OCI-LY1 (cell line): ENCODE data around the gene SPIB.

Experiments used
- H2AFZ ChIP-seq: fragments of 200-600 bp; sonication (generic), shearing (Covaris generic); 2 replicates; pipeline ENCODE4 v1.6.0; 2014; ENCODE audit warnings: antibody characterized with exemption, mild to moderate bottlenecking, low read length
- H3F3A ChIP-seq: fragments of 200-600 bp; sonication (generic), shearing (Covaris generic); 2 replicates; pipeline ENCODE4 v1.6.0; 2014; ENCODE audit warnings: mild to moderate bottlenecking, antibody characterized with exemption, low read length, moderate library complexity; ENCODE audit not compliant: insufficient read depth
- H3K27ac ChIP-seq: fragments of 200-600 bp; sonication (generic); 2 replicates; pipeline ENCODE4 v1.5.1; 2014; ENCODE audit warnings: low read length, mixed run types, mild to moderate bottlenecking, low read depth; ENCODE audit not compliant: poor library complexity, severe bottlenecking
- H3K27me3 ChIP-seq: fragments of 200-600 bp; sonication (generic); 2 replicates; pipeline ENCODE4 v1.6.0; 2014; ENCODE audit warnings: antibody characterized with exemption, mild to moderate bottlenecking, low read length, moderate library complexity; ENCODE audit not compliant: insufficient read depth
- H3K36me3 ChIP-seq: fragments of 200-600 bp; sonication (generic); 2 replicates; pipeline ENCODE4 v1.6.1; 2014; ENCODE audit warnings: mild to moderate bottlenecking, antibody characterized with exemption, low read length, moderate library complexity, mixed read lengths; ENCODE audit not compliant: insufficient read depth
- H3K4me1 ChIP-seq: fragments of 200-600 bp; sonication (generic); 2 replicates; pipeline ENCODE4 v1.5.1; 2014; ENCODE audit warnings: mild to moderate bottlenecking, low read length, moderate library complexity; ENCODE audit not compliant: insufficient read depth, severe bottlenecking
- H3K4me2 ChIP-seq: fragments of 200-600 bp; sonication (generic), shearing (Covaris generic); 2 replicates; pipeline ENCODE4 v1.6.1; 2014; ENCODE audit warnings: low read length
- H3K4me3 ChIP-seq: fragments of 200-600 bp; sonication (generic); 2 replicates; pipeline ENCODE4 v1.5.1; 2014; ENCODE audit warnings: low read length, low read depth, mild to moderate bottlenecking, mixed read lengths; ENCODE audit not compliant: poor library complexity, severe bottlenecking
- H3K79me2 ChIP-seq: fragments of 200-600 bp; shearing (Covaris generic); 2 replicates; pipeline ENCODE4 v1.6.1; 2016; ENCODE audit warnings: mixed run types, low read length, mixed read lengths; ENCODE audit not compliant: insufficient read depth
- H3K9ac ChIP-seq: fragments of 200-600 bp; sonication (generic), shearing (Covaris generic); 2 replicates; pipeline ENCODE4 v1.6.1; 2014; ENCODE audit warnings: mild to moderate bottlenecking, low read length, mixed read lengths
- H3K9me2 ChIP-seq: fragments of 200-600 bp; sonication (generic), shearing (Covaris generic); 2 replicates; pipeline ENCODE4 v1.6.1; 2014; ENCODE audit warnings: low read depth, mild to moderate bottlenecking, low read length, mixed read lengths
- H3K9me3 ChIP-seq: fragments of 200-600 bp; shearing (Covaris generic); 2 replicates; pipeline ENCODE4 v1.6.1; 2014; ENCODE audit warnings: low read length, mixed read lengths
- H4K20me1 ChIP-seq: fragments of 200-600 bp; sonication (generic), shearing (Covaris generic); 2 replicates; pipeline ENCODE4 v1.6.0; 2016; ENCODE audit warnings: mild to moderate bottlenecking, low read length; ENCODE audit not compliant: insufficient read depth
- CTCF ChIP-seq: fragments of 200-600 bp; sonication (generic), shearing (Covaris generic); IDR thresholded peaks from 2 replicates; pipeline ENCODE4 v1.5.1; 2017; ENCODE audit warnings: mild to moderate bottlenecking, antibody characterized with exemption, low read length, moderate library complexity, mixed read lengths
- EZH2 ChIP-seq: fragments of 200-600 bp; sonication (generic), shearing (Covaris generic); IDR thresholded peaks from 2 replicates; pipeline ENCODE4 v1.8.0; 2017; ENCODE audit warnings: borderline replicate concordance, mixed run types, mild to moderate bottlenecking, antibody characterized with exemption, low read length, moderate library complexity, mixed read lengths

The SPIB gene

GRCh38 chr19:50419022-50419579 lies 363 bp downstream of the SPIB start:
- H3K4me3 ChIP-seq = peak overlapping the region; percentile 85
- TF ChIP-seq CTCF (no peak), EZH2 (no peak)
- H3K79me2 ChIP-seq = peaks cover 10% of the 10 kb centered on the region
- peak overlapping the region; percentile 95 for H3K9ac ChIP-seq
- H3K36me3 ChIP-seq = peaks cover 53% of the 10 kb centered on the region
- no peaks in the 10 kb centered on the region for H3K9me2 ChIP-seq
- no peaks in the 10 kb centered on the region; the same call in 1 of the 2 replicates for H3F3A ChIP-seq
- no peaks in the 10 kb centered on the region for H4K20me1 ChIP-seq
- peak overlapping the region; percentile 78 for H3K4me2 ChIP-seq
- H3K4me1 ChIP-seq = peaks cover 63% of the 10 kb centered on the region
- no peak overlapping the region for H2AFZ ChIP-seq
- peak overlapping the region; percentile 95 for H3K27ac ChIP-seq
- H3K27me3 ChIP-seq = no peaks in the 10 kb centered on the region
- H3K9me3 ChIP-seq = no peaks in the 10 kb centered on the region

GRCh38 chr19:50419580-50420035 lies 870 bp downstream of the SPIB start:
- Histone ChIP-seq H2AFZ (no peak overlapping the region), H3K9ac (peak overlapping the region; percentile 95), H3K79me2 (peaks cover 10% of the 10 kb centered on the region), H3K9me3 (no peaks in the 10 kb centered on the region), H3K27me3 (no peaks in the 10 kb centered on the region), H3K9me2 (no peaks in the 10 kb centered on the region), H3K4me2 (peak overlapping the region; percentile 78), H4K20me1 (no peaks in the 10 kb centered on the region), H3K4me3 (peak overlapping the region; percentile 85), H3F3A (no peaks in the 10 kb centered on the region; the same call in 1 of the 2 replicates), H3K36me3 (peaks cover 52% of the 10 kb centered on the region), H3K27ac (peak overlapping the region; percentile 95), H3K4me1 (peaks cover 60% of the 10 kb centered on the region)
- TF ChIP-seq CTCF (no peak), EZH2 (no peak)

GRCh38 chr19:50420127-50420526 lies 1.4 kb downstream of the SPIB start:
- peak overlapping the region; percentile 78 for H3K4me2 ChIP-seq

More at GRCh38 chr19:50420127-50420526, 1.4 kb downstream of the SPIB start:
- no peak for TF ChIP-seq CTCF
- no peak for TF ChIP-seq EZH2
- Histone ChIP-seq H3K4me1 (peaks cover 54% of the 10 kb centered on the region), H3K27ac (peak overlapping the region; percentile 95), H3K36me3 (peaks cover 54% of the 10 kb centered on the region), H3K27me3 (no peaks in the 10 kb centered on the region), H3K9ac (peak overlapping the region; percentile 95), H3K9me3 (no peaks in the 10 kb centered on the region), H3K9me2 (no peaks in the 10 kb centered on the region), H3K79me2 (peaks cover 10% of the 10 kb centered on the region), H3F3A (no peaks in the 10 kb centered on the region; the same call in 1 of the 2 replicates), H2AFZ (no peak overlapping the region), H4K20me1 (no peaks in the 10 kb centered on the region), H3K4me3 (peak overlapping the region; percentile 85)
